HEK293 (cell line): ENCODE results near the gene KCNAB2.

Experiments used
- CTCF ChIP-seq: fragments of 450-650 bp; formaldehyde crosslinking; IDR thresholded peaks from 2 replicates; pipeline ENCODE4 v1.5.1; 2016; ENCODE audit warnings: missing biosample characterization, missing genetic modification characterization
- ELK4 ChIP-seq: IDR thresholded peaks from 2 replicates; pipeline ENCODE4 v1.6.1; 2011; ENCODE audit warnings: mild to moderate bottlenecking, low read depth, low read length, borderline replicate concordance
- PATZ1 ChIP-seq: fragments of 450-650 bp; formaldehyde crosslinking; IDR thresholded peaks from 2 replicates; pipeline ENCODE4 v1.5.1; 2016; ENCODE audit warnings: missing biosample characterization, missing genetic modification characterization
- PBX3 ChIP-seq: sonication (generic); formaldehyde crosslinking; IDR thresholded peaks from 2 replicates; pipeline ENCODE4 v1.8.1; 2022; ENCODE audit warnings: mild to moderate bottlenecking, moderate library complexity, missing genetic modification reagents
- REST ChIP-seq: fragments of 450-650 bp; formaldehyde crosslinking; IDR thresholded peaks from 2 replicates; pipeline ENCODE4 v1.5.1; 2016; ENCODE audit warnings: missing biosample characterization, missing genetic modification characterization
- SP7 ChIP-seq: fragments of 450-650 bp; formaldehyde crosslinking; IDR thresholded peaks from 2 replicates; pipeline ENCODE4 v1.5.1; 2016; ENCODE audit warnings: missing biosample characterization, missing genetic modification characterization
- YY1 ChIP-seq: fragments of 450-650 bp; formaldehyde crosslinking; IDR thresholded peaks from 2 replicates; pipeline ENCODE4 v1.5.1; 2018; ENCODE audit warnings: missing biosample characterization, missing genetic modification characterization
- ZBTB8A ChIP-seq: fragments of 450-650 bp; formaldehyde crosslinking; IDR thresholded peaks from 2 replicates; pipeline ENCODE4 v1.5.1; 2016; ENCODE audit warnings: missing biosample characterization, missing genetic modification characterization
- ZFP3 ChIP-seq: fragments of 450-650 bp; formaldehyde crosslinking; IDR thresholded peaks from 2 replicates; pipeline ENCODE4 v1.5.1; 2016; ENCODE audit warnings: low read depth, missing biosample characterization, missing genetic modification characterization
- ZIC2 ChIP-seq: fragments of 450-650 bp; formaldehyde crosslinking; IDR thresholded peaks from 2 replicates; pipeline ENCODE4 v1.5.1; 2016; ENCODE audit warnings: missing biosample characterization, missing genetic modification characterization
- ZNF354C ChIP-seq: fragments of 450-650 bp; formaldehyde crosslinking; IDR thresholded peaks from 2 replicates; pipeline ENCODE4 v1.5.1; 2016; ENCODE audit warnings: missing biosample characterization, missing genetic modification characterization, low read depth, borderline replicate concordance
- ZNF398 ChIP-seq: fragments of 450-650 bp; formaldehyde crosslinking; IDR thresholded peaks from 2 replicates; pipeline ENCODE4 v1.5.1; 2017; ENCODE audit warnings: missing biosample characterization, missing genetic modification characterization
- ZNF426 ChIP-seq: fragments of 450-650 bp; formaldehyde crosslinking; IDR thresholded peaks from 2 replicates; pipeline ENCODE4 v1.5.1; 2017; ENCODE audit warnings: missing biosample characterization, missing genetic modification characterization, mild to moderate bottlenecking, inconsistent platforms, moderate library complexity
- ZNF518A ChIP-seq: fragments of 450-650 bp; formaldehyde crosslinking; conservative IDR thresholded peaks from 2 replicates; pipeline ENCODE4 v1.5.1; 2016; ENCODE audit warnings: low read depth, missing biosample characterization, missing genetic modification characterization

- TF ChIP-seq CTCF (tag by site-specific recombination) (no peak), PBX3 (no peak), ZIC2 (no peak), ZNF518A (tag by site-specific recombination) (no peak), YY1 (no peak), ZNF426 (tag by site-specific recombination) (no peak), SP7 (tag by site-specific recombination) (no peak), ZBTB8A (tag by site-specific recombination) (no peak), PATZ1 (tag by site-specific recombination) (no peak), ZNF354C (no peak), ZFP3 (no peak), ELK4 (no peak), ZNF398 (tag by site-specific recombination) (no peak), REST (tag by site-specific recombination) (no peak)
These were observed 52.1 kb downstream of the KCNAB2 start for GRCh38 chr1:6097824-6098223.
